HG02678 (cell line): Measurements from ENCODE around the gene RLN3.
"Not testable (repeated sequence)": the region's sequence is repeated elsewhere in the genome, so short reads cannot be mapped to it uniquely, and the experiment has no call there.

Experiments used
- ATAC-seq: cut with Tn5 transposase; IDR thresholded peaks from one replicate; pipeline ENCODE4 v1.9.1; 2021; ENCODE audit warnings: mild to moderate bottlenecking, moderate library complexity; ENCODE audit not compliant: unreplicated experiment

The RLN3 gene

DNA sequence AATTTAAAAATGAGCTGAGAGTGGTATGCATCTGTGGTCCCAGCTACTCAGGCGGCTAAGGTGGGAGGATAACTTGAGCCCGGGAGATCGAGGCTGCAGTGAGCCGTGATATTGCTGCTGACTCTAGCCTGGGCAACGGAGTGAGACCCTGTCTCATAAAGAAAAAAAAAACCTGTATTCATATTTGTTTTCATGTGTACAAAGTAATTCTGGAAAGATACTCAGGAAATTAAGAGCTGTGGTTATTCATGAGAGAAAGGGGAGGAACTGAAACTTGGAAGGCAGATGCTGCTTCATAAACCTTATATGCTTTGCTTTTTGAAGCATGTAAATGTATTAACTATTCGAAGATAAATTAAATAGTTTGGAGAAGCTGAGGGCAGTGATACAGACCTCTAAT is 8.8 kb upstream of the RLN3 start:
- no peak for ATAC-seq

DNA sequence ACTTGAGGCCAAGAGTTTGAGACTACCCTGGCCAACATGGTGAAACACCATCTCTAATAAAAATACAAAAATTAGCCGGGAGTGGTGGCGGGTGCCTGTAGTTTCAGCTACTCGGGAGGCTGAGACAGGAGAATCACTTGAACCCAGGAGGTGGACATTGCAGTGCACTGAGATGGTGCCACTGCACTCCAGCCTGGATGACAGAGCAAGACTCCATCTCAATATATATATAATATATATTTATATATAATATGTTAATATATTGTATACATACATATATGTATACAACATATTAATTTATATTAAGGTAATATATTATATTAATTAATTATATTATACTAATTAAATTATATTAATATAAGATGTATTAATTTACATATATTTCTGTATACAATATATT is 8.2 kb upstream of the RLN3 start:
- ATAC-seq, result not testable (repeated sequence)

DNA sequence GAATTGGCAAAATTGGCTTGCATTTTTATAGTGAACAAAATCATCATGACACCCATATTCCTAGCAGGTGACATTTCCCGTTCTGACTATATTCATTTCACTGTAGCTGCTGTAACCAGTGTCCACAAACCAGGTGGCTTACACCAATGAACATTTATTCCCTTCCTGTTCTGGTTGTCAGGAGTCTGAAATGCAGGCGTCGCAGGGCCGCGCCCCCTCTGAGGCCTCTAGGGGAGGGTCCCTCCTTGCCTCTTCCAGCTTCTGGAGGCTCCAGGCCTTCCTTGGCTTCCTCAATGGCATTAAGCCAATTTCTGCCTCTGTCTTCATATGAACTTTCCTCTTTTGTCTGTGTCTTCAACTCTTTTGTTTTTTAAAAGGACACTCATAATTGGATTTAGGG is 6.5 kb upstream of the RLN3 start:
- ATAC-seq, result no peak

DNA sequence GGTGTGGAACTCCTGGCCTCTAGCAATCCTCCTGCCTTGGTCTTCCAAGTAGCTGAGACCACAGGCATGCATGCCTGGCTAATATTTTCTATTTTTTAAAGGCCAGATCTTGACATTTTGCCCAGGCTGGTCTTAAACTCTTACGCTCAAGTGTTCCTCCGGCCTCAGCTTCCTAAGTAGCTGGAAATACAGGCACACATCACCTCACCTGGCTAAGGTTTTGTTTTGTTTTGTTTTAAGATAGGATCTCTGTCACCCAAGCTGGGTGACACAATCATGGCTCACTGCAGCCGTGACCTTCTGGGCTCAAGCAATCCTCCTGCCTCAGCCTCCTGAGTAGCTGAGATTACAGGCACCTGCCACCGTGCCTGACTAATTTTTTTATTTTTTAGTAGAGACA is 5.5 kb upstream of the RLN3 start:
- ATAC-seq, result no peak

DNA sequence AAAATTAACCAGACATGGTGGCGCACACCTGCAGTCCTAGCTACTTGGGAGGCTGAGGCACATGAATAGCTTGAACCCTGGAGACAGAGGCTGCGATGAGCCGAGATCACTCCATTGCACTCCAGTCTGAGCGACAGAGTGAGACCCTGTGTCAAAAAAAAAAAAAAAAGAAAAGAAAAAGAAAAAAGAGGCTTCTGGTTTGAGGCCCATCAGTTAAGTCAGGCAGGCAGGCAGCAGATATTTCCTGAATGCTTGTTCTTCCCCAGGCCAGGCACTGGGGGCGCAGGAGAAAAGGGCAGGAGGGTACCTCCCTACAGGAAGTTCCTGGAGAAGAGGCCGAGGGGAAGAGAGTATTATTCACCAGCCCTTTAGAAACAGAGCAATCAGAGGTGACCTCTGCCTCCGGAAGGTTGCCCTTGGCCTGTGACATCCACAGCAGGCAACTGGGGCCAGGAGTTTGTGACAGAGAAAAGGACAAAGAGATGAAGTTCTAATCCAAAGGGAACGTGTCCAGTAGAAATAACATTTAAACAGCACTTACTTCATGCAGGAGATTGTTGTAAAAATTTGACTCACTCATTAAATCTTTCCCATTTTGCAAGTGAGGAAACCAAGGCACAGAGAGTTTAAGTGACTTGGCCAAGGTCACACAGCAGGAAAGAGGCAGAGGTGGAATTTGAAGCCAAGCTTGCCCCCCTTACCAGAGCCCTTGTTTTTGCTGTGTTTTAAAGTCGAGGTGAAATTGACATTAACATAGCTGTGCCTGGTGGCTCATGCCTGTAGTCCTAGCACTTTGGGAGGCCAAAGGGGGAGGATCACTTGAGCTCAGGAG is 4.3 kb upstream of the RLN3 start:
- no peak for ATAC-seq

DNA sequence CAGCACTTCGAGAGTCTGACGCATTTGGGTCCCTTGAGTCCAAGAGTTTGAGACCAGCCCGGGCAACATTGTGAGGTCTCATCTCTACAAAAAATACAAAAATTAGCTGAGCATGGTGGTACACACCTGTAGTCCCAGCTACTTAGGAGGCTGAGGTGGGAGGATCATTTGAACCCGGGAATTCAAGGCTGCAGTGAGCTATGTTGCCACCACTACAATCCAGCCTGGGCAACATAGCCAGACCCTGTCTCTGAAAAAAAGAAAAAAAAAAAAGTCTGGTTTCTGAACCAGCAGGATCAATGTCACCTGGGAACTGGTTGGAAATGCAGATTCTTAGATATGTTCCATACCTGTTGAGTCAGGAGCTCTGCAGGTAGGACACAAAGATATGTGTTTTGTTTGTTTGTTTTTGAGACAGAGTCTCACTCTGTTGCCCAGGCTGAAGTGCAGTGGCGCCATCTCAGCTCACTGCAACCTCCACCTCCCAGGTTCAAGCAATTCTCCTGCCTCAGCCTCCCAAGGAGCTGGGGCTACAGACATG is 1.2 kb upstream of the RLN3 start:
- not testable (repeated sequence) for ATAC-seq

DNA sequence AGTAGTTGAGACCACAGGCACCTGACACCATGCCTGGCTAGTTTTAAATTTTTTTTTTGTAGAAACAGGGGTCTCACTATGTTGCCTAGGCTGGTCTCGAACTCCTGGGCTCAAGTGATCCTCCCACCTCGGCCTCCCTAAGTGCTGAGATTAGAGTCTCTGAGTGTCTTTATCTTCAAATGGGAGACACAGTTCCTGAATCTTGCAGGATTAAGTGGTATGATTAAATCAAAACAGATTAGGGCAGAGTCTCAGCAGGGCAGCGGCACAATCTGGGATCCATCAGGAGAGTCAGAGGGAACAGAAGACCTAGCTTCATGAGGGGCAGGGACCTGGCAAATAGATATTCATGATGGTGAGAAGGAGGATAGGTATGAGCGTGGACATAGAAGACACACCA is 953 bp downstream of the RLN3 start:
- ATAC-seq, result no peak

DNA sequence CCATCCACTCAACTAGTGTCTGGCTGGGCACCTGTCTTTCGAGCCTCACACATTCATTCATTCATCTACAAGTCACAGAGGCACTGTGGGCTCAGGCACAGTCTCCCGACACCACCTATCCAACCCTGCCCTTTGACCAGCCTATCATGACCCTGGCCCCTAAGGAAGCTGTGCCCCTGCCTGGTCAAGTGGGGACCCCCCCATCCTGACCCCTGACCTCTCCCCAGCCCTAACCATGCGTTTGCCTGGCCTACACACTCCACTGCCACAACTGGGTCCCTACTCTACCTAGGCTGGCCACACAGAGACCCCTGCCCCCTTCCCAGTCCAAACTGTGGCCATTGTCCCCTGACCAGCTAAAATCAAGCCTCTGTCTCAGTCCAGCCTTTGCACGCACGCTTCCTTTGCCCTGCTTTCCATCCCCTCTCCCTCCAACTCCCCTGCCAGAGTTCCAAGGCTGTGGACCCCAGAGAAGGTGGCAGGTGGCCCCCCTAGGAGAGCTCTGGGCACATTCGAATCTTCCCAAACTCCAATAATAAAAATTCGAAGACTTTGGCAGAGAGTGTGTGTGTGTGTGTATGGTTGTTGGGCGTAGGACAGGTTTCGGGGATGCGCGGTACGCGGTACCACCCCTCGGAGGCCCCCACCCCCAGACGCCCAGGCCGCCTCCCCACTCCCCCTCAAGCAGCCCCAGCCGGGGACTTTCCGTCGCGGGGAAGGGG is 3.2 kb downstream of the RLN3 start:
- ATAC-seq, result no peak

DNA sequence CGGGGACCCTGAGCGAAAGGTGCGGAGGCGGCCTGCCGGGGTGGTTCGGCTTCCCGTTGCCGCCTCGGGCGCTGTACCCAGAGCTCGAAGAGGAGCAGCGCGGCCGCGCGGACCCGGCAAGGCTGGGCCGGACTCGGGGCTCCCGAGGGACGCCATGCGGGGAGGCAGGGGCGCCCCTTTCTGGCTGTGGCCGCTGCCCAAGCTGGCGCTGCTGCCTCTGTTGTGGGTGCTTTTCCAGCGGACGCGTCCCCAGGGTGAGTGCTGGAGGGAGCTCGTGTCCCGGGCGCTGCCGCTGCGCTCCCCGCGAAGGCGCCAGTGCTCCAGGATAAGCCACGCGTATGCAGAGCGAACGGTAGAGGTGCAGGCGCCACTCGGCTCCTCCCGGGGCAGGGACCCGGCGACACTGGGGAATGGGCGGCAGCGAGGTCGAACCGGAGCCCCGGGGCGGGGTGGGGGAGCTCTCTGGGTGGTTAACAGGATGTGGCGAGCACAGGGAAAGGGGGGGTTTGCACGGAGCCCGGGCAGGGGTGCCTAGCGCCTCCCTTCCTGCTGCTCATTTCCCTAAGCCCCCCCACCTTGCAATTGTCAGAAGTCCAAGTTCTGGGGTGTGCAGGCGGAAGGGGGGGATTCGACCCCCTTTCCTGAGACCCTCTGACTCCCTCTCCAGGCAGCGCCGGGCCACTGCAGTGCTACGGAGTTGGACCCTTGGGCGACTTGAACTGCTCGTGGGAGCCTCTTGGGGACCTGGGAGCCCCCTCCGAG is 4.0 kb downstream of the RLN3 start, which contains the start of gene IL27RA:
Gene IL27RA (plus strand): TSS at position 44 of the 762 bp plus-strand sequence. CDS start 111 bp downstream, at position 155.
- ATAC-seq, result peak; percentile 65

DNA sequence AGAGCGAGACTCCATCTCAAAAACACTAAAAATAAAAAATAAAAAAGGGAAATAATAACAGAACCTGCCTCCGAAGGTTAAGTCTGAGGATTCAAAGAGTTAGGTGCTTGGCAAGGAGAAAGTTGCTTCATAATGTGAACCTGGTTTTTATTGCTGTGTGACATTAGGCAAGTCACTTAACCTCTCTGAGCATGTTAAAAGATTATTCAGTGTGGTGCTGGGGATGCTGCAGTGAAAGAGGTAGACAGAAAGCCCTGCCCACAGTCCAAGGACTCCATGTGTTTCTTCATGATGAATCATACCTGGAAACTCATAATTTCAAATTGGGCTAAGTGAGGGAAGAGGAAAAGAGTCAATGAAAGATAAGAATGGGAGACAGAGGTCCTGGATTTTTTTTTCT is 6.0 kb downstream of the RLN3 start:
- no peak for ATAC-seq

DNA sequence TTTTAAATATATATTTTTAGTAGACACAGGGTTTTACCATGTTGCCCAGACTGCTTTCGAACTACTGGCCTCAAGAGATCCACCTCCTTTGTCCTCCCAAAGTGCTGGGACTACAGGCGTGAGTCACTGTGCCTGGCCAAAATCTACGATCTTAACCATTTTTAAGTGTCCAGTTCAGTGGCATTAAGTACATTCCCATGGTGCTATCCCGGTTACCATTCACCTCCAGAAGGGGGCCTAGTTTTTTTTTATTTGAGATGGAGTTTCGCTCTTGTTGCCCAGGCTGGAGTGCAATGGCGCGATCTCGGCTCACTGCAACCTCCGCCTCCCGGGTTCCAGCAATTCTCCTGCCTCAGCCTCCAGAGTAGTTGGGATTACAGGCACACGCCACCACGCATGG is 7.2 kb downstream of the RLN3 start:
- ATAC-seq, result not testable (repeated sequence)

DNA sequence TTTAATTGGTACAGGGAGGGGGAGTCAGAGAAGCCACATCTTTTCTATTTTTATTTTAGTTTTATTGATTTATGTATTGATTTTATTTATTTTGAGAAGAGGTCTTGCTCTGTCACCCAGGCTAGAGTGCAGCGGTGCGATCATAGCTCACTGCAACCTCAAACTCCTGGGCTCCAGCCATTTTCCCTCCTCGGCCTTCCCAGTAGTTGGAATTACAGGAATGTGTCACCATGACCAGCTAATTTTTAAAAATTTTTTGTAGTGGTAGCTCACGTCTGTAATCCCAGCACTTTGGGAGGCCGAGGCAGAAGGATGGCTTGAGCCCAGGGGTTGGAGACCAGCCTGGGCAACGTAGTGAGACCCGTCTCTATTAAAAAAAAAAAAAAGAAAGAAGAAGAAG is 7.8 kb downstream of the RLN3 start:
- ATAC-seq, result no peak

DNA sequence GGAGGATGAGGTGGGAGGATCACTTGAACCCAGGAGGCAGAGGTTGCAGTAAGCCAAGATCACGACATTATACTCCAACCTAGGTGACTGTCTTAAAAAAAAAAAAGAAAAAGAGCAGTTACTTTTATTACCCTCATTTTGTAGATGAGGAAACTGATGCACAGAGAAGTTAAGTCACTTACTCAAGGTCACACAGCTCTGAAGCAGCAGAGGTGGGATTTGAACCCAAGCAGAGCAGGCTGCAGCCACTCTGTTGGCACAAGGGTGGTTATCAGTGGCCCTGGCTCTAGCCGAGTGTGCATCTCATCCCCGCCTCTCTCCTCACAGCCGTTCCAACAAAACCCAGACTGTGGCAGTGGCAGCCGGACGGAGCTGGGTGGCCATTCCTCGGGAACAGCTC is 11.2 kb downstream of the RLN3 start:
- ATAC-seq, result no peak

DNA sequence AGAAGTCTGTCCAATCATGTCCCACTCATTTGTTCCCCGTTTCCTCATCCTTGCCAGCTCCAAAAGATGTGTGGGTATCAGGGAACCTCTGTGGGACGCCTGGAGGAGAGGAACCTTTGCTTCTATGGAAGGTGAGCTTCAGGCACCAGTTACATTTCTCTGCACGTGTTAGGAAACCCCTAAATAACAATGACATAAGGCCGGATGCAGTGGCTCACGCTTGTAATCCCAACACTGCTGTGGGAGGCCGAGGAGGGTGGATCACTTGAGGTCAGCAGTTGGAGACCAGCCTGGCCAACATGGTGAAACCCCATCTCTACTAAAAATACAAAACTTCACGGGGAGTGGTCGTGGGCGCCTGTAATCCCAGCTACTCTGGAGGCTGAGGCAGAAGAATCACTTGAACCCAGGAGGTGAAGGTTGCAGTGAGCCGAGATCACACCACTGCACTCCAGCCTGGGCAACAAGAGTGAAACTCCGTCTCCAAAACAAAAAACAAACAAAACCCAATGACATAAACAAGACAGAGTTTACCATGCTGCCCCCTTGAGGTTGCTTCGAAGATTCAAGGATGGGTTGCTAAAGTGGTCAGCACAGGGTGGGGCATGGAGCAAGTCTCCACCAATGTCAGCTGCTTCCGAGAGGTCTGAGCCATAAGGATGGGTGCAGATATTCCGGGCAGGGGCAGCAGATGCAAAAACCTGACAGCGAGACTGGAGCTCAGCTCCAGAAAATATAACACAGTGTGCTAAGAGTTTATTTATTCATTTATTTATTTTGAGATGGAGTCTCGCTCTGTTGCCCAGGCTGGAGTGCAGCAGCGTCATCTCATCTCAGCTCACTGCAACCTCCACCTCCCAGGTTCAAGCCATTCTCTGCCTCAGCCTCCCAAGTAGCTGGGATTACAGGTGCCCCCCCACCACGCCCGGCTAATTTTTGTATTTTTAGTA is 15.0 kb downstream of the RLN3 start:
- ATAC-seq, result not testable (repeated sequence)

DNA sequence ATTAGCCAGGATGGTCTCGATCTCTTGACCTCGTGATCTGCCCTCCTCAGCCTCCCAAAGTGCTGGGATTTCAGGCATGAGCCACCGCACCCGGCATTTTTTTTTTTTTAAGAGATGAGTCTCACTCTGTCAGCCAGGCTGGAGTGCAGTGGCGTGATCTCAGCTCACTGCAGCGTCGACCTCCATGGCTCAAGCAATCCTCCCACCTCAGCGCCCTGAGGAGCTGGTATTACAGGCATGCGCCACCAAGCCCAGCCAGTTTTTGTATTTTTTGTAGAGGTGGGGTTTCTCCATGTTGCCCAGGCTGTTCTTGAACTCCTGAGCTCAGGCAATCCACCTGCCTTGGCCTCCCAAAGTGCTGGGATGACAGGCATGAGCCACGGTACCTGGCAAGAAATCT is 19.9 kb downstream of the RLN3 start:
- ATAC-seq, result not testable (repeated sequence)

DNA sequence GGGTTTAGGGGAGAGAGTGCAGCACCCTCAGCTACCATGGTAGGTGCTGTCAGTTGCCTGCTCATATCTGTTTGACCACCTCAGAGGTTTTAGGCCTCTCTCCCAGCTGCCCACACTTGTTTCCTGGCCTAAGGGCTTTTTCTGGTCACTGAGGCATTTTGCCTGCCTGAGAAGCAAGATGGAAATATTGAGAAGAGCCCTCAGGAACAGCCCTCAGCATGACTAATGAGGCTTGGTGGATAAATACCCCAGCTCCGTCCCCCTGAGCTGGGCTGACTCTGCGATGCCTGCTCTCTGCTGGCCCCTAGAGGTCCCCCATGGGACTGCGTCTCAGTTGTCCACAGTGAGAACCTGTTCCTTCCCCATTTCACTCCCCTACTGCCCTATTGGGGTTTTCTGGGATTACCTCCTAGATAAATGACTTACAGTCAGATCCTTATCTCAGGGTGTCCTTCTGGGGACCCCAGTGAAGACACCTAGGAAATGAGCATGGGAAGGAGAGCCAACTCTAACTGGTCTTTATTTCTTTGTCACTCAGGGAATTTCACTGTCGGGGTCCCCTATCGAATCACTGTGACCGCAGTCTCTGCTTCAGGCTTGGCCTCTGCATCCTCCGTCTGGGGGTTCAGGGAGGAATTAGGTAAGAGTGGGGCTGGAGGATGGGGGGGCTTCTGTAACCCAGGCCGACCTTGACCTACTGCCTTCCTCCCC is 20.6 kb downstream of the RLN3 start:
- ATAC-seq, result no peak

DNA sequence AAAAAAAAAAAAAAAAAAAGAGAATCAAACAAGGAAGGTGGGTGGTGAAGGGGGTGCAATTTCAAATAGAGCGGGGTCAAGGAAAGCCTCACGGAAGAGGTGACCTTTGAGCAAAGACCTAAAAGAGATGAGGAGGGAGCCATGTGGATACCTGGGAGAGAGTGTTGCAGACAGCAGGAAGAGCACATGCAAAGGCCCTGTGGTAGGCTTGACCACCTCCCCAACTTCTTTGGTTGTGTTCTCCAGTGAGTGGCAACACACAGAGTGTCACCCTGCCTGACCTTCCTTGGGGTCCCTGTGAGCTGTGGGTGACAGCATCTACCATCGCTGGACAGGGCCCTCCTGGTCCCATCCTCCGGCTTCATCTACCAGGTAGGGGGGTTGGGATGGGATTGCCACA is 22.6 kb downstream of the RLN3 start:
- ATAC-seq, result no peak

DNA sequence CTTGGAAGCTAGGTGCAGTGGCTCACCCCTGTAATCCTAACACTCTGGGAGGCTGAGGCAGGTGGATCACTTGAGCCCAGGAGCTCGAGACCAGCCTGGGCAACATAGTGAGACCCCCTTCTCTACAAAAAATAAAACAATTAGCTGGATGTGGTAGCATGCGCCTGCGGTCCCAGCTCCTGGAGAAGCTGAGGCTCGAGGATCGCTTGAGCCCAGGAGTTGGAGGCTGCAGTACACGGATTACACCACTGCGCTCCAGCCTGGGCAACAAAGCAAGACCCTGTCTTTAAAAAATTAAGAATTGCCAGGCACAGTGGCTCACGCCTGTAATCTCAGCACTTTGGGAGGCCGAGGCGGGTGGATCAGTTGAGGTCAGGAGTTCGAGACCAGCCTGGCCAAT is 23.0 kb downstream of the RLN3 start:
- not testable (repeated sequence) for ATAC-seq

DNA sequence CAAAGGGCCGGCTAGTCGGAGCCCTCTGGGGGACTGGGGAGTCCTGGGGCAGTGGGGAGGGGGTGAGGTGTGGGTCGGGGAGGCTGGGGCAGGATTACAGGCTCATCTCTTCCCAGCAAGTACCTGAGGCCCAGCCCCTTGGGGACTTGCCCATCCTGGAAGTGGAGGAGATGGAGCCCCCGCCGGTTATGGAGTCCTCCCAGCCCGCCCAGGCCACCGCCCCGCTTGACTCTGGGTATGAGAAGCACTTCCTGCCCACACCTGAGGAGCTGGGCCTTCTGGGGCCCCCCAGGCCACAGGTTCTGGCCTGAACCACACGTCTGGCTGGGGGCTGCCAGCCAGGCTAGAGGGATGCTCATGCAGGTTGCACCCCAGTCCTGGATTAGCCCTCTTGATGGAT is 24.0 kb downstream of the RLN3 start:
- no peak for ATAC-seq

DNA sequence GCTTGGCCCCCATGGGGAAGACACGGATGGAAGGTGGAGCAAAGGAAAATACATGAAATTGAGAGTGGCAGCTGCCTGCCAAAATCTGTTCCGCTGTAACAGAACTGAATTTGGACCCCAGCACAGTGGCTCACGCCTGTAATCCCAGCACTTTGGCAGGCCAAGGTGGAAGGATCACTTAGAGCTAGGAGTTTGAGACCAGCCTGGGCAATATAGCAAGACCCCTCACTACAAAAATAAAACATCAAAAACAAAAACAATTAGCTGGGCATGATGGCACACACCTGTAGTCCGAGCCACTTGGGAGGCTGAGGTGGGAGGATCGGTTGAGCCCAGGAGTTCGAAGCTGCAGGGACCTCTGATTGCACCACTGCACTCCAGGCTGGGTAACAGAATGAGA is 24.5 kb downstream of the RLN3 start:
- ATAC-seq, result no peak
